H1 (cell line): ENCODE measurements around the gene MARCHF10. TPM values are rescaled to one million over a fixed set of nuclear protein-coding genes. Genes with fewer than 3 reads are reported as not detected.

Source experiments
- KDM1A ChIP-seq: fragments of 200-600, 300-600 bp; sonication (generic); IDR thresholded peaks from 2 replicates; pipeline ENCODE4 v1.7.1; 2016; ENCODE audit warnings: mild to moderate bottlenecking, low read length, borderline replicate concordance
- ZNF274 ChIP-seq: IDR thresholded peaks from 2 replicates; pipeline ENCODE4 v1.7.0; 2012; ENCODE audit warnings: low read length, borderline replicate concordance; ENCODE audit errors: extremely low read depth
- polyA plus RNA-seq, 7 experiments: library from polyadenylated mRNA; depleted of rRNA in 3 of 7; stranded (reverse) in 5 of 7; unstranded in 2 of 7; fragments of >200 nt in 5 of 7; fragments of 200-250 nt in 2 of 7; gene quantifications; 1 replicate in 5 of 7; 2 replicates in 1 of 7; 4 replicates in 1 of 7; pipeline versions ENCODE4 v1.2.1 to v1.2.3, GENCODE V29; 2011 to 2013; ENCODE audit warnings: missing spikeins in 2 of 7, mixed read lengths in 2 of 7
- total RNA-seq: library from RNA; stranded (reverse); fragmentation: NEBNext Ultra II Directional; extraction: Animal tissue kit (Norgen Biotek cat#: 25700); gene quantifications from 2 replicates; pipeline ENCODE4 v1.2.1, GENCODE V29; 2021

MARCHF10 gene
- total and polyA plus RNA-seq, 2 of the 8 experiments (the other 6 are each of a cell fraction or from before 2014, with no cell fraction given): 0.48 to 0.73 TPM

GRCh38 chr17:62665599-62665998 is 142.5 kb downstream of the MARCHF10 start (continued):
- TF ChIP-seq KDM1A: no peak
- TF ChIP-seq ZNF274: no peak
- TF ChIP-seq, all 59 proteins: peak for 0
